ENCODE data around the gene IRF6. TPM values are rescaled to one million over a fixed set of nuclear protein-coding genes. Genes with fewer than 3 reads are reported as not detected.

Gene IRF6
- total RNA-seq, 4 donors from 2014 or later: 26.7 to 41.9 (median 32.7) TPM

DNA sequence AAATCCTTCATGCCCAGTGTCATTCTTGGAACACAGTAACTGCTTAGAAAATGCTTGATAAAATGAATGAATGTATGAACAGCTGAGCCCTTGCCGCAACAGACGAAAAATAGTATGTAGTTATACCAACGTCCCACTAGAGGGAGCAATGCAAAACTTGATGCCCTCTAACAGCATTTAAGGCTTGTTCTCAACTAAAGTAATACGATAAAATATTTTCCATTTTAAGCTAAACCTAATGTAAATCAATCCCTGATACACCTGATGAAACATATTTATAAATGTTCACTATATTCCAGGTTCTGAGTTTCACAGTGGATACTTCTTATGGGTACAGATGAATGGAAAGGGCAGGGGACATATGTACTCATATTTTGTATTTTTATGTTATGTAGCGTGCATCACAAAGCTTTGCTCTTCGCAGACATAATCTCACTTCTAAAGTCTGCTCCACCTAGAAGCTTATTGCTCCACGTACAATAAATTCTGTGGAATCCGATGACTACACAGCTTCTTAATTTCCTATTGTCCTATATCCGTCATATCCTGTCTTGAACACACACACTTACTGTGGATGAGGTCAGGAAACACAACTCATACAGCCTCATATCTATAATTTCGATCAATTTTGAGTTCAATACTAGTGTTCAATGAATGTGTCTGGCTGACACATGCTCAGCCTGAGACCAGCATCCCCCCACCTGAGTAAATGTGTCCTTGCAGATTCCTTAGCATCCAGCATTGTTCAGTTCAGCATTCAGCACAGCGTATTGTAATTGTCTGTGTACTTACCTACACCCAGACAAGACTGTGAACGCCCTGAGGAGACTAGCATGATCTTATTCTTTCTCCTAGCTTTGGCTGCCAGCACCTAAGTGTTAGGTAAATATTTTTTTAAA, 17.4 kb upstream of the IRF6 start:
- Histone ChIP-seq H3K27ac (no peak overlapping the region), H3K4me3 (replicated peaks in 1 of 3) (no peak overlapping the region), H3K36me3 (no peaks in the 10 kb centered on the region), H3K9me3 (no peaks in the 10 kb centered on the region), H3K4me1 (peaks cover 2 to 15% of the 10 kb centered on the region in 2 donors), H3K27me3 (no peaks in the 10 kb centered on the region)
- no peak for DNase-seq
- whole genome bisulfite sequencing, 2 donors: 39 to 41% methylated on average over 12 of the region's 12 CpGs
- TF ChIP-seq, protein P1, sequence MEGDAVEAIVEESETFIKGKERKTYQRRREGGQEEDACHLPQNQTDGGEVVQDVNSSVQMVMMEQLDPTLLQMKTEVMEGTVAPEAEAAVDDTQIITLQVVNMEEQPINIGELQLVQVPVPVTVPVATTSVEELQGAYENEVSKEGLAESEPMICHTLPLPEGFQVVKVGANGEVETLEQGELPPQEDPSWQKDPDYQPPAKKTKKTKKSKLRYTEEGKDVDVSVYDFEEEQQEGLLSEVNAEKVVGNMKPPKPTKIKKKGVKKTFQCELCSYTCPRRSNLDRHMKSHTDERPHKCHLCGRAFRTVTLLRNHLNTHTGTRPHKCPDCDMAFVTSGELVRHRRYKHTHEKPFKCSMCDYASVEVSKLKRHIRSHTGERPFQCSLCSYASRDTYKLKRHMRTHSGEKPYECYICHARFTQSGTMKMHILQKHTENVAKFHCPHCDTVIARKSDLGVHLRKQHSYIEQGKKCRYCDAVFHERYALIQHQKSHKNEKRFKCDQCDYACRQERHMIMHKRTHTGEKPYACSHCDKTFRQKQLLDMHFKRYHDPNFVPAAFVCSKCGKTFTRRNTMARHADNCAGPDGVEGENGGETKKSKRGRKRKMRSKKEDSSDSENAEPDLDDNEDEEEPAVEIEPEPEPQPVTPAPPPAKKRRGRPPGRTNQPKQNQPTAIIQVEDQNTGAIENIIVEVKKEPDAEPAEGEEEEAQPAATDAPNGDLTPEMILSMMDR (IDR thresholded peaks at IDR 0.05): peak; percentile 42 to 78 (median 64)
- no peak for TF ChIP-seq POLR2A (IDR thresholded peaks at IDR 0.05)
- intact Hi-C loops (cut with DNase I): no loop called here

DNA sequence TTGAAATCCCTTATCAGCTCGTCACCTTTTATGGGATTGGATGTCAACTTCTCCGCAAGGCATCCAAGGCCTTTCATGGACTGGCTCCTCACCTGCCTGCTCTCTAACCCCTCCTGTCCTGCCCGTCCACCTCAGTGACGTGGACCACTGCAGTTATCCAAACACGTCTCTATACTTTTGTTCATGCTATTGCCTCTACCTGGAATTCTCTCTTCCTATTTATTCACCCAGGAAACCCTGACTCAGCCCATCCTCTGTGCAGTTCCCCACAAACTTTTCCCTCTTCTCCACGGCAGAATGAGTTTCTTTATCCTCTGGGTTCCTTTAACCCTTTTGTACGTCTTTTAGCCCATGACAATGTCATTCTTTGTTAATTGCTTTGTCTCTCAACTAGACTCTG, 16.8 kb upstream of the IRF6 start:
- TF ChIP-seq, protein P1 (IDR thresholded peaks at IDR 0.05): no peak
- TF ChIP-seq POLR2A (IDR thresholded peaks at IDR 0.05): no peak
- intact Hi-C loops (cut with DNase I): no loop called here
- 18 to 41% methylated on average over 7 of the region's 7 CpGs for WGBS, 2 donors

GRCh38 chr1:209820986-209821385, 15.0 kb upstream of the IRF6 start:
- 78 to 79% methylated on average over 4 of the region's 4 CpGs for WGBS, 2 donors
- Histone ChIP-seq H3K36me3 (no peaks in the 10 kb centered on the region), H3K9me3 (no peaks in the 10 kb centered on the region), H3K4me1 (peaks cover 0 to 9% of the 10 kb centered on the region in 2 donors), H3K4me3 (replicated peaks in 1 of 3) (no peak overlapping the region), H3K27ac (no peak overlapping the region), H3K27me3 (no peaks in the 10 kb centered on the region)
- TF ChIP-seq POLR2A (IDR thresholded peaks at IDR 0.05): no peak
- TF ChIP-seq, protein P1 (IDR thresholded peaks at IDR 0.05): no peak
- intact Hi-C loops (cut with DNase I): no loop called here
- DNase-seq: no peak

More for the DNA sequence above, 16.8 kb upstream of the IRF6 start:
- H3K4me3 ChIP-seq (replicated peaks in 1 of 3): no peak overlapping the region
- H3K9me3 ChIP-seq: no peaks in the 10 kb centered on the region
- H3K4me1 ChIP-seq: peaks cover 2 to 13% of the 10 kb centered on the region in 2 donors
- DNase-seq: no peak
- H3K36me3 ChIP-seq: no peaks in the 10 kb centered on the region
- H3K27ac ChIP-seq: peak overlapping the region in 1 of 3 donors; percentile 58
- H3K27me3 ChIP-seq: no peaks in the 10 kb centered on the region

GRCh38 chr1:209819058-209819457, 13.1 kb upstream of the IRF6 start:
- WGBS, 2 donors: 13 to 17% methylated on average over 1 of the region's 1 CpG
- H3K4me3 ChIP-seq (replicated peaks in 1 of 3): no peak overlapping the region

More at GRCh38 chr1:209819058-209819457, 13.1 kb upstream of the IRF6 start:
- no peaks in the 10 kb centered on the region for H3K9me3 ChIP-seq
- no peaks in the 10 kb centered on the region for H3K36me3 ChIP-seq
- no peak for DNase-seq
- H3K27ac ChIP-seq: no peak overlapping the region
- peaks cover 0 to 9% of the 10 kb centered on the region in 2 donors for H3K4me1 ChIP-seq
- no peaks in the 10 kb centered on the region for H3K27me3 ChIP-seq
- intact Hi-C loops (cut with DNase I): no loop called here
- TF ChIP-seq, protein P1 (IDR thresholded peaks at IDR 0.05): no peak
- no peak for TF ChIP-seq POLR2A (IDR thresholded peaks at IDR 0.05)
